Measurements from ENCODE around the gene COMMD3.

COMMD3 gene

GRCh38 chr10:22293747-22294404 lies 22.3 kb upstream of the COMMD3 start:
- no peaks in the 10 kb centered on the region for H3K4me1 ChIP-seq (ENCODE audit: insufficient read depth, low read length, poor library complexity, severe bottlenecking)
- no peak overlapping the region for H3K4me2 ChIP-seq (ENCODE audit: low read depth, low read length, poor library complexity, severe bottlenecking)
- H4K20me1 ChIP-seq (ENCODE audit: insufficient read depth, low read length, poor library complexity, severe bottlenecking), result no peaks in the 10 kb centered on the region
- H3K9me3 ChIP-seq (ENCODE audit: insufficient read depth, low read depth, low read length), result no peaks in the 10 kb centered on the region
- H3K36me3 ChIP-seq (ENCODE audit: insufficient read depth, low read length), result no peaks in the 10 kb centered on the region
- no peak for TF ChIP-seq CTCF (conservative IDR thresholded peaks at IDR 0.05; ENCODE audit: low read length)
- no peak for TF ChIP-seq EZH2phosphoT487 (IDR thresholded peaks at IDR 0.05; ENCODE audit: borderline replicate concordance)
- no peak overlapping the region for H3K9ac ChIP-seq (ENCODE audit: low read depth, low read length, poor library complexity, severe bottlenecking)
- no peaks in the 10 kb centered on the region for H3K79me2 ChIP-seq (ENCODE audit: insufficient read depth, low read length)
- no peaks in the 10 kb centered on the region for H3K27me3 ChIP-seq (ENCODE audit: insufficient read depth, low read length, poor library complexity, severe bottlenecking)
- H3K9me2 ChIP-seq (replicated peaks; ENCODE audit: low read depth, low read length), result no peaks in the 10 kb centered on the region
- H3F3A ChIP-seq (ENCODE audit: low read depth), result no peaks in the 10 kb centered on the region
- no peak overlapping the region for H2AFZ ChIP-seq (ENCODE audit: low read length)
- H3K4me3 ChIP-seq (ENCODE audit: low read length, poor library complexity, severe bottlenecking), result no peak overlapping the region

GRCh38 chr10:22294694-22295093 lies 21.5 kb upstream of the COMMD3 start:
- H3K79me2 ChIP-seq (ENCODE audit: insufficient read depth, low read length), result no peaks in the 10 kb centered on the region
- H3K36me3 ChIP-seq (ENCODE audit: insufficient read depth, low read length), result no peaks in the 10 kb centered on the region
- no peaks in the 10 kb centered on the region for H3K27me3 ChIP-seq (ENCODE audit: insufficient read depth, low read length, poor library complexity, severe bottlenecking)
- H3K4me3 ChIP-seq (ENCODE audit: low read length, poor library complexity, severe bottlenecking), result no peak overlapping the region
- no peak overlapping the region for H3K4me2 ChIP-seq (ENCODE audit: low read depth, low read length, poor library complexity, severe bottlenecking)
- no peak overlapping the region for H3K9ac ChIP-seq (ENCODE audit: low read depth, low read length, poor library complexity, severe bottlenecking)
- H3K9me2 ChIP-seq (replicated peaks; ENCODE audit: low read depth, low read length), result no peaks in the 10 kb centered on the region
- no peaks in the 10 kb centered on the region for H3K9me3 ChIP-seq (ENCODE audit: insufficient read depth, low read depth, low read length)
- H2AFZ ChIP-seq (ENCODE audit: low read length), result no peak overlapping the region
- no peaks in the 10 kb centered on the region for H4K20me1 ChIP-seq (ENCODE audit: insufficient read depth, low read length, poor library complexity, severe bottlenecking)
- TF ChIP-seq EZH2phosphoT487 (IDR thresholded peaks at IDR 0.05; ENCODE audit: borderline replicate concordance) (no peak), CTCF (conservative IDR thresholded peaks at IDR 0.05; ENCODE audit: low read length) (no peak)
- H3F3A ChIP-seq (ENCODE audit: low read depth), result no peaks in the 10 kb centered on the region
- H3K4me1 ChIP-seq (ENCODE audit: insufficient read depth, low read length, poor library complexity, severe bottlenecking), result no peaks in the 10 kb centered on the region

- Histone ChIP-seq H3K4me3 (ENCODE audit: low read length, poor library complexity, severe bottlenecking) (no peak overlapping the region), H3K79me2 (ENCODE audit: insufficient read depth, low read length) (no peaks in the 10 kb centered on the region), H2AFZ (ENCODE audit: low read length) (no peak overlapping the region), H3F3A (ENCODE audit: low read depth) (no peaks in the 10 kb centered on the region), H3K4me1 (ENCODE audit: insufficient read depth, low read length, poor library complexity, severe bottlenecking) (no peaks in the 10 kb centered on the region), H3K9me2 (replicated peaks; ENCODE audit: low read depth, low read length) (no peaks in the 10 kb centered on the region), H3K36me3 (ENCODE audit: insufficient read depth, low read length) (no peaks in the 10 kb centered on the region), H3K9me3 (ENCODE audit: insufficient read depth, low read depth, low read length) (no peaks in the 10 kb centered on the region; the same call in 1 of the 2 replicates), H3K27me3 (ENCODE audit: insufficient read depth, low read length, poor library complexity, severe bottlenecking) (no peaks in the 10 kb centered on the region), H3K4me2 (ENCODE audit: low read depth, low read length, poor library complexity, severe bottlenecking) (no peak overlapping the region), H4K20me1 (ENCODE audit: insufficient read depth, low read length, poor library complexity, severe bottlenecking) (no peaks in the 10 kb centered on the region), H3K9ac (ENCODE audit: low read depth, low read length, poor library complexity, severe bottlenecking) (no peak overlapping the region)
- no peak for TF ChIP-seq EZH2phosphoT487 (IDR thresholded peaks at IDR 0.05; ENCODE audit: borderline replicate concordance)
- peak; percentile 22; the same call in 1 of the 2 replicates for TF ChIP-seq CTCF (conservative IDR thresholded peaks at IDR 0.05; ENCODE audit: low read length)
These were observed 15.0 kb upstream of the COMMD3 start for GRCh38 chr10:22301193-22301592.

Data from Loucy (cell line).